IPS-18c (cell line): Measurements from ENCODE around the gene ZNF512.

ENCODE experiments used
- H3K4me3 ChIP-seq: 2 replicates; pipeline ENCODE4 v1.7.0; 2013; ENCODE audit warnings: low read depth, mild to moderate bottlenecking, low read length, moderate library complexity; ENCODE audit not compliant: insufficient read depth
- H3K9me3 ChIP-seq: one replicate; pipeline ENCODE4 v1.6.1; 2013; ENCODE audit warnings: mild to moderate bottlenecking, low read length, moderate library complexity; ENCODE audit not compliant: control insufficient read depth, insufficient read depth

Gene ZNF512

GRCh38 chr2:27653397-27653796 lies 70.6 kb downstream of the ZNF512 start:
- H3K9me3 ChIP-seq, result peaks cover 2% of the 10 kb centered on the region
- no peak overlapping the region for H3K4me3 ChIP-seq

DNA sequence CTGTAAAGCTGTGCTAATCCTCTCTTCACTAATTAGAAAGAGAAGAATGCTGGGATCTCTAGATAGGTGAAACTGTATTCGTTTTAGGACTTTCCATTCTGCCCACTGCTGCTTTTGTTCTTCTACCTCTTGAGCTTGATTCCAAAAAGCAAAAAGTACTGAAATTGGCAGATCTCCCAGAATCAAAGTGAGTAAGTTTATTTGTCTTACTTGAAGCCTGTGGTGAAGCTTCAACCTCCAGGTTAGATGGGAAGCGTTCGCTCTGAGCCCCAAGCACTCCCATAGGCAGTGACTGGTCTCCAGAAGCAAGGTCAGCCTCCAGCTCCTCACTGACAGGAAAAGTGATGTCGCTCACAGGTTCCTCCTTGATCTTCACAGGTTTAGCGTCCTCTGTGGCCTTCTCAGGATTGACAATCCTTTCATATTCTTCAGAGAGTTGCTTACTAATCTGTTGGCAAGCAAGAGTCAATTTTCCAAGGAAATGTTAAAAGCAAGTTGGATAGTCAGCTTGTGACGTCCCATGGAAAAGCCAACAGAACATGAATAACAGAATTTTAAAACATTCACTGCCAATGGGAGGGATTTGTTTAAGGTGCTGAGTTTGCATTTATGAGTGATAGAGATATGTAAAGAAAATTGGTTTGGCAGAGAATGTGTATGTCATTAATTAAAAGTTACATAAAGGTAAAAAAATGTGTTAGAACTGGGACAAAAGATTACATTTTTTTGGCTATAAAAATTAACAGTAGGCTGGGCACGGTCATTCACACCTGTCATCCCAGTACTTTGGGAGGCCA lies 72.5 kb downstream of the ZNF512 start:
- Histone ChIP-seq H3K4me3 (no peak overlapping the region), H3K9me3 (peaks cover 2% of the 10 kb centered on the region)

DNA sequence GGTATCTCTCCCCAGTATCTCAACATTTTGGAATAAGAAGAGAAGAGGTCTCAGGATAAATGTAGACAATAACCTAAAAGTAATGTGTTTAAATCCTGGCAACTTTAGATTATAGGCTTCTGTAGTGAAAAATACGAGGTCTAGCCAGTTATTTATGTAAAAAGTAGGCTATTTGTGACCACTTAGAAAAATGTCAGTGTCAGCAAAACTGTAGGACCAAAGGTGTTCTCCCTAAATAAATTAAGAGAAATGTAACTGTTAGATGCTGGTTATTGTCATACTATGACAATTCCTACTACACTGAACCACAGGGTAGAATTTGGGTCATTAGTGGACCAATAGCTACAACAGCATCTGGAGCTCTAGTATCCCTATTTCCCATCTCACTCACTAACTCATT lies 78.5 kb downstream of the ZNF512 start:
- H3K4me3 ChIP-seq, result no peak overlapping the region
- H3K9me3 ChIP-seq, result peaks cover 2% of the 10 kb centered on the region

DNA sequence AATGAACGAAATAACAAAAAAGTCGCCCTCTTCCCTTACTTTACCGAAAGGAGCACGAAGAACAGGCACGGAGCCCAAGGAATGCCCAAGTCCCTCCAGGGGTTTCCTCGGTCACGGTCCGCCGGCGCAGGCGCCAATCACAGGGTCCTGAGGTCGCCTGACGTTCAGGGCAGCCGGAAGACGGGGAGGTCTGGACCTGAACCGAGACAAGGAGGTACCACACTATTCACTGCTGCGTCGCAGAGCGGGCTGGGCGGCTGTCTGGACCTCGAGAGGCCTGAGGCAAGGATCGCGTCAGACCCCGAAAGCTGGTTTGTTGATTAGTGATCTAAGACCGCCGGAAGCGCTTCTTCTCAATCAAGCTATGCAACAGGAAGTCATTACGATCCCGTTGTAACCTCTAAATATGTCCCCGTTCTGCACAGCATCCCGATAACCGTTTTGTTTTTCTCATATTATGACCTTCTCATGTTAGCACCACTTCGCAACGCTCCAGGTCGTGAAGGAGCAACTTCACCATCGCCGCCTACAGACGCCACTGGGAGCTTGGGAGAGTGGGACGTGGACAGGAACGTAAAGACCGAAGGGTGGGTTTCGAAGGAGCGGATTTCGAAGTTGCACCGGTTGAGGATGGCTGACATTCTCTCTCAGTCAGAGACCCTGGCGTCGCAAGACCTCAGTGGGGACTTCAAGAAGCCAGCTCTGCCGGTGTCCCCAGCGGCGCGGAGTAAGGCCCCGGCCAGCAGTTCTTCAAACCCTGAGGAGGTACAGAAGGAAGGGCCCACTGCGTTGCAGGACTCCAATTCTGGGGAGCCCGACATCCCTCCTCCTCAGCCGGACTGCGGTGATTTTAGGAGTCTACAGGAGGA lies 80.7 kb downstream of the ZNF512 start, which contains the start of the genes SLC4A1AP and SUPT7L:
SLC4A1AP (plus strand) TSS at position 605 of the 869 bp plus-strand sequence; CDS start at position 631, 26 bp downstream.
SUPT7L (minus strand) TSS at position 330 of the 869 bp plus-strand sequence. CDS start 1,422 bp downstream, outside the sequence.
- Histone ChIP-seq H3K9me3 (no peaks in the 10 kb centered on the region), H3K4me3 (peak within 1 kb of the TSS; percentile 64)

GRCh38 chr2:27664154-27664574 lies 81.3 kb downstream of the ZNF512 start:
- no peaks in the 10 kb centered on the region for H3K9me3 ChIP-seq
- H3K4me3 ChIP-seq, result peak overlapping the region; percentile 64

DNA sequence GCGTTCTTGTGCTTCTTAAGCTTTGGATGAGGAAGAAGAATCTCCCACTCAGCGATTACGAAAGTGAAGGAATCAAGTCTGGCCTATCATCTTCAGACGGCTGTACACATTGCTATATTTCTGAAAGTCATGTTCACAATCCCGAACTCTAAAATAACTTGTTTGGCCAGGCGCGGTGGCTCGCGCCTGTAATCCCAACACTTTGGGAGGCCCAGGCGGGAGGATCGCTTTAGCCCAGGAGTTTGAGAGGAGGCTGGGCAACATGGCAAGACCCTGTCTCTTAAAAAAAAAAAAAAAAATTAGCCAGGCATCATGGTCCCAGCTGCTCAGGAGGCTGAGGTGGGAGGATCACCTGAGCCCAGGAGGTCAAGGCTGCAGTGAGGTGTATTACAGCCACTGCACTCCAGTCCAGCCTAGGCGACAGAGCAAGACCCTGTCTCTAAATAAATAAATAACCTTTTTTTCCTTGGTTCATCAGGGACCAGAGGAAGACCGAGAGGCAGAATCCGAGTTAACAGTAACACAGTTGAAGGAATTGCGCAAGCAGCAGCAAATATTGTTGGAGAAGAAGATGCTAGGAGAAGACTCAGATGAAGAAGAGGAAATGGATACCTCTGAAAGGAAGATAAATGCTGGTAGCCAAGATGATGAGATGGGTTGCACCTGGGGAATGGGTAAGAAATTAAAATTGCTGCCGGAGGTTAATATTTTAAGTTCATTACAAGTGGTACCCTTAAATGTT lies 82.0 kb downstream of the ZNF512 start:
- H3K9me3 ChIP-seq, result no peaks in the 10 kb centered on the region
- peak overlapping the region; percentile 64 for H3K4me3 ChIP-seq

- Histone ChIP-seq H3K4me3 (no peak overlapping the region), H3K9me3 (no peaks in the 10 kb centered on the region)
Measured at GRCh38 chr2:27667446-27667845, 84.6 kb downstream of the ZNF512 start.

GRCh38 chr2:27671235-27671634 lies 88.4 kb downstream of the ZNF512 start:
- Histone ChIP-seq H3K4me3 (no peak overlapping the region), H3K9me3 (no peaks in the 10 kb centered on the region)
